HCT116 (cell line): ENCODE results near the gene SERHL2. TPM values are rescaled to one million over a fixed set of nuclear protein-coding genes. Genes with fewer than 3 reads are reported as not detected.

Source experiments
- ATAC-seq: fragments of 200-7000 bp; cut with Tn5 transposase; 2 replicates; pipeline ENCODE4 v1.9.1; 2020; ENCODE audit warnings: mild to moderate bottlenecking, moderate library complexity
- BruUV-seq: library from RNA; stranded (reverse); fragments of 400-500 nt; replicated peaks from 2 replicates; lab custom pipeline; 2021; lab: Mats Ljungman, UMichigan
- CTCF ChIA-PET: fragments of 300-600 bp; sonication (Branson Sonifier 250); formaldehyde crosslinking; loops from one replicate; lab custom pipeline; 2021; ENCODE audit warnings: antibody characterized with exemption; lab: Charles Lee
- POLR2A ChIA-PET: fragments of 300-600, 350-600 bp; sonication (Branson Sonifier 250); formaldehyde crosslinking; loops from one replicate; lab custom pipeline; 2021; ENCODE audit warnings: antibody characterized with exemption; lab: Charles Lee
- RAD21 ChIA-PET, 2 experiments: fragments of 300-600 bp; sonication (Branson Sonifier 250); formaldehyde crosslinking; loops; one replicate each; lab custom pipeline; 2023; ENCODE audit warnings: low total read pairs in 2 of 2; ENCODE audit not compliant: uncharacterized antibody in 2 of 2, unreplicated experiment in 2 of 2, low non-redundant PET in 1 of 2; lab: Charles Lee
- DNase-seq: peaks from one replicate; pipeline ENCODE4 v3.0.0-alpha.2; 2010; ENCODE audit warnings: low read depth, low spot score
- H2AFZ ChIP-seq: fragments of 200-600 bp; shearing (Covaris generic), sonication (generic); 2 replicates; pipeline ENCODE4 v1.6.1; 2017; ENCODE audit warnings: low read depth, mixed run types, mixed read lengths, antibody characterized with exemption, low read length; ENCODE audit not compliant: poor library complexity, severe bottlenecking
- H3K27ac ChIP-seq: 2 replicates; pipeline ENCODE4 v1.5.1; 2012; ENCODE audit warnings: low read depth, low read length
- H3K27me3 ChIP-seq: fragments of 200-600 bp; sonication (generic); 2 replicates; pipeline ENCODE4 v1.6.1; 2016; ENCODE audit warnings: mixed run types, low read length, mixed read lengths; ENCODE audit not compliant: insufficient read depth
- H3K36me3 ChIP-seq, 2 experiments: fragments of 200-500 bp in 1 of 2; fragments of 200-600 bp in 1 of 2; sonication (Bioruptor generic) in 1 of 2; sonication (generic) in 1 of 2; 2 replicates each; pipeline versions ENCODE4 v1.5.1 to v1.6.1; 2014 to 2016; ENCODE audit warnings: low read length in 2 of 2, inconsistent platforms in 1 of 2, mixed read lengths in 1 of 2, mixed run types in 1 of 2; ENCODE audit not compliant: insufficient read depth in 2 of 2, control insufficient read depth in 1 of 2
- H3K4me1 ChIP-seq, 2 experiments: fragments of 200-600 bp in 1 of 2; sonication (generic) in 1 of 2; 2 replicates each; pipeline versions ENCODE4 v1.5.1 to v1.6.1; 2012 to 2017; ENCODE audit warnings: low read length in 2 of 2, inconsistent platforms in 1 of 2, mild to moderate bottlenecking in 1 of 2, mixed read lengths in 1 of 2, mixed run types in 1 of 2, moderate library complexity in 1 of 2; ENCODE audit not compliant: insufficient read depth in 2 of 2, control insufficient read depth in 1 of 2
- H3K4me2 ChIP-seq: fragments of 200-600 bp; sonication (generic); 2 replicates; pipeline ENCODE4 v1.6.1; 2017; ENCODE audit warnings: mixed run types, low read length, mixed read lengths
- H3K4me3 ChIP-seq, 2 experiments: fragments of 200-600 bp in 1 of 2; sonication (generic) in 1 of 2; replicated peaks in 1 of 2; 2 replicates each; pipeline ENCODE4 v1.5.1; 2011 to 2016; ENCODE audit warnings: low read length in 2 of 2, control low read depth in 1 of 2, low read depth in 1 of 2, mild to moderate bottlenecking in 1 of 2, mixed read lengths in 1 of 2, mixed run types in 1 of 2
- H3K79me2 ChIP-seq: fragments of 200-600 bp; sonication (generic); 2 replicates; pipeline ENCODE4 v1.6.1; 2017; ENCODE audit warnings: mild to moderate bottlenecking, mixed run types, low read length, moderate library complexity, mixed read lengths; ENCODE audit not compliant: insufficient read depth
- H3K9ac ChIP-seq: fragments of 200-600 bp; sonication (generic); 2 replicates; pipeline ENCODE4 v1.6.1; 2016; ENCODE audit warnings: low read length, mixed read lengths
- H3K9me2 ChIP-seq: fragments of 200-600 bp; sonication (generic), shearing (Covaris generic); 2 replicates; pipeline ENCODE4 v1.6.1; 2017; ENCODE audit warnings: mixed run types, mild to moderate bottlenecking, moderate library complexity; ENCODE audit not compliant: insufficient read depth
- H3K9me3 ChIP-seq, 2 experiments: fragments of 200-500 bp in 1 of 2; fragments of 200-600 bp in 1 of 2; sonication (Bioruptor generic) in 1 of 2; sonication (generic) in 1 of 2; 2 replicates each; pipeline ENCODE4 v1.6.1; 2014 to 2017; ENCODE audit warnings: low read length in 2 of 2, mixed read lengths in 2 of 2, inconsistent platforms in 1 of 2, low read depth in 1 of 2, mild to moderate bottlenecking in 1 of 2, mixed run types in 1 of 2, moderate library complexity in 1 of 2; ENCODE audit not compliant: control insufficient read depth in 1 of 2, insufficient read depth in 1 of 2
- H4K20me1 ChIP-seq: fragments of 200-600 bp; sonication (generic), shearing (Covaris generic); 2 replicates; pipeline ENCODE4 v1.6.1; 2017; ENCODE audit warnings: mixed run types, mild to moderate bottlenecking, moderate library complexity; ENCODE audit not compliant: insufficient read depth
- ELF1 ChIP-seq: IDR thresholded peaks from 2 replicates; pipeline ENCODE4 v1.6.1; 2012; ENCODE audit warnings: low read depth, borderline replicate concordance
- RAD21 ChIP-seq: IDR thresholded peaks from 2 replicates; pipeline ENCODE4 v1.6.1; 2012; ENCODE audit warnings: low read depth, mild to moderate bottlenecking
- YY1 ChIP-seq: IDR thresholded peaks from 2 replicates; pipeline ENCODE4 v1.6.1; 2011; ENCODE audit warnings: low read length, low read depth, moderate library complexity, mild to moderate bottlenecking; ENCODE audit not compliant: insufficient replicate concordance; ENCODE audit errors: extremely low read depth
- intact Hi-C: fragments of 100-400 bp; cut with micrococcal nuclease; formaldehyde crosslinking; loops from 2 replicates; pipeline ENCODE4 v1.10.0; 2022
- total RNA-seq: library from RNA; stranded (reverse); gene quantifications from one replicate; pipeline ENCODE4 v1.2.1, GENCODE V29; 2021; ENCODE audit not compliant: unreplicated experiment
- TF ChIP-seq, protein P1 (sequence below): IDR thresholded peaks from 2 replicates; pipeline ENCODE4 v1.6.1; 2012
- TF ChIP-seq, protein P2 (sequence below): IDR thresholded peaks from 2 replicates; pipeline ENCODE4 v1.6.1; 2011; ENCODE audit warnings: mild to moderate bottlenecking, low read length, moderate library complexity; ENCODE audit not compliant: insufficient replicate concordance; ENCODE audit errors: extremely low read depth

The SERHL2 gene
- total RNA-seq, 1 experiment from 2014 or later = not detected

DNA sequence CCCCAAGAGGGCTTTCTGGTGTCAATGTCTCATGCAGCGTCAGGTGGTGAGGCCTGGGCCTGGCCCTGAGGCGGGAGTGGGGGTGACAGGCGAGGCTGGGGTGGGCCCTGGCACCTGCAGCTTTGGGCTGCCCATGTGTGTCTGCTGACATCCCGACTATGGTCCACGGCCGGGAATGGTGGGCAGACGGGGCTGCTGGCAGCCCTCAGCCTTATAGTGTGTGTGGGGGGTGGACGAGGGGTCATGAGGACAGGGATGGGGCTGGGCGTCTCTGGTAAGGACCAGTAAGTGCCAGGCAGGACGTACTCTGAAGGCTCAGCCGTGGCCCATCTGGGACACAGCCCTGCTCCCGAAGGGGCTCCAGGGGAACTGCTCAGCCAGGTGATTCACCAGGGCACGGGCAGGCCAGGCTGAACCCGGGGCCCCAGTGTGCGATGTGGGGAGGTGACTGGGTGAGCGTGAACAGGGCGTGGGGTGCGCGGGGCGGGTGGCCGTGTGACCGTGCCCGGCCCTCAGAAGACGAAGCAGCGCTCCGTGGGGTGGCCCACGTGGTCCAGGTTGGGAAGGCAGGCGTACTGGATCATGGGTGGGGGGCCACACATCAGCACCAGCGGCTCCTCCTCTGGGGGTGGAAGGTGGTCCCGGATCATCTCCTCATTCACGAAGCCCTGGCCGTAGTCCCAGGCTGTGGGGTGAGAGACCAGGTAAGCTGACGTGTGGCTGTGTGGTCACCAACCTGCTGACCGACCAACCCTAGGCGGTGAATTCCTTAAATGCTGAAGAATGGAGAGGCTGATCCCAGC is 65.7 kb downstream of the SERHL2 start:
- no peak for ATAC-seq
- BruUV-seq = TSS peak; percentile 66
- Histone ChIP-seq H4K20me1 (no peaks in the 10 kb centered on the region), H3K36me3 (peaks cover 0 to 9% of the 10 kb centered on the region in 2 experiments; a peak in 1 of 4 replicates), H3K27ac (peak overlapping the region; percentile 67), H3K4me2 (no peak overlapping the region), H3K9me3 (no peaks in the 10 kb centered on the region), H3K4me1 (peaks cover 24 to 42% of the 10 kb centered on the region in 2 experiments), H2AFZ (no peak overlapping the region), H3K9me2 (no peaks in the 10 kb centered on the region), H3K79me2 (no peaks in the 10 kb centered on the region), H3K27me3 (no peaks in the 10 kb centered on the region), H3K4me3 (no peak overlapping the region), H3K9ac (no peak overlapping the region)
- ChIA-PET CTCF (no interaction called here), RAD21 (no interaction called here), POLR2A (no interaction called here)
- intact Hi-C loops = loop anchor here (2.0 kb wide), 1 partner anchor 471 kb away; no protein-coding TSS in a partner anchor
- no peak for DNase-seq
- TF ChIP-seq RAD21 (no peak), ELF1 (no peak), YY1 (no peak)
- TF ChIP-seq, protein P1, sequence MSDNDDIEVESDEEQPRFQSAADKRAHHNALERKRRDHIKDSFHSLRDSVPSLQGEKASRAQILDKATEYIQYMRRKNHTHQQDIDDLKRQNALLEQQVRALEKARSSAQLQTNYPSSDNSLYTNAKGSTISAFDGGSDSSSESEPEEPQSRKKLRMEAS = no peak
- TF ChIP-seq, protein P2, sequence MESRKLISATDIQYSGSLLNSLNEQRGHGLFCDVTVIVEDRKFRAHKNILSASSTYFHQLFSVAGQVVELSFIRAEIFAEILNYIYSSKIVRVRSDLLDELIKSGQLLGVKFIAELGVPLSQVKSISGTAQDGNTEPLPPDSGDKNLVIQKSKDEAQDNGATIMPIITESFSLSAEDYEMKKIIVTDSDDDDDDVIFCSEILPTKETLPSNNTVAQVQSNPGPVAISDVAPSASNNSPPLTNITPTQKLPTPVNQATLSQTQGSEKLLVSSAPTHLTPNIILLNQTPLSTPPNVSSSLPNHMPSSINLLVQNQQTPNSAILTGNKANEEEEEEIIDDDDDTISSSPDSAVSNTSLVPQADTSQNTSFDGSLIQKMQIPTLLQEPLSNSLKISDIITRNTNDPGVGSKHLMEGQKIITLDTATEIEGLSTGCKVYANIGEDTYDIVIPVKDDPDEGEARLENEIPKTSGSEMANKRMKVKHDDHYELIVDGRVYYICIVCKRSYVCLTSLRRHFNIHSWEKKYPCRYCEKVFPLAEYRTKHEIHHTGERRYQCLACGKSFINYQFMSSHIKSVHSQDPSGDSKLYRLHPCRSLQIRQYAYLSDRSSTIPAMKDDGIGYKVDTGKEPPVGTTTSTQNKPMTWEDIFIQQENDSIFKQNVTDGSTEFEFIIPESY = no peak
